B cell (primary cell): ENCODE measurements around the gene C3orf22. TPM values are rescaled to one million over a fixed set of nuclear protein-coding genes. Genes with fewer than 3 reads are reported as not detected.
A peak's percentile ranks its signal among the peaks of the same experiment; 100 is the strongest.

Experiments
- ATAC-seq: fragments of 200-7000 bp; cut with Tn5 transposase; one replicate; pipeline ENCODE4 v1.10.0; 2021; ENCODE audit warnings: low read depth, mild to moderate bottlenecking, moderate number of reproducible peaks, moderate library complexity
- CTCF ChIA-PET: fragments of 350-600 bp; sonication (Branson Sonifier 250); formaldehyde crosslinking; loops from one replicate; lab custom pipeline; 2021; ENCODE audit warnings: antibody characterized with exemption, inconsistent platforms; lab: Charles Lee
- POLR2A ChIA-PET: fragments of 350-600 bp; sonication (Branson Sonifier 250); formaldehyde crosslinking; loops from one replicate; lab custom pipeline; 2021; ENCODE audit warnings: antibody characterized with exemption; lab: Charles Lee
- DNase-seq: peaks from one replicate; pipeline ENCODE4 v3.0.0; 2013
- H2AFZ ChIP-seq: 2 replicates; pipeline ENCODE4 v1.6.1; 2012; ENCODE audit warnings: mild to moderate bottlenecking, low read depth, low read length; ENCODE audit not compliant: insufficient read depth, poor library complexity, severe bottlenecking
- H3K27ac ChIP-seq, 2 donors: 1 replicate in 1 of 2; 2 replicates in 1 of 2; pipeline ENCODE4 v1.5.1; 2012 to 2013; ENCODE audit warnings: low read length in 2 of 2, mild to moderate bottlenecking in 2 of 2, moderate library complexity in 1 of 2
- H3K27me3 ChIP-seq, 4 experiments: fragments of 200-600 bp in 1 of 4; sonication (generic) in 1 of 4; replicated peaks in 1 of 4; 1 replicate in 2 of 4; 2 replicates in 2 of 4; pipeline versions ENCODE4 v1.6.1 to v1.7.0; 2013 to 2016; ENCODE audit warnings: low read length in 3 of 4, mild to moderate bottlenecking in 2 of 4, mixed read lengths in 1 of 4, moderate library complexity in 1 of 4; ENCODE audit not compliant: insufficient read depth in 4 of 4, control insufficient read depth in 3 of 4; ENCODE audit errors: control extremely low read depth in 1 of 4
- H3K36me3 ChIP-seq, 2 experiments: replicated peaks in 1 of 2; 1 replicate in 1 of 2; 2 replicates in 1 of 2; pipeline versions ENCODE4 v1.6.1 to v1.7.1; 2013; ENCODE audit warnings: low read length in 1 of 2; ENCODE audit not compliant: insufficient read depth in 2 of 2, control insufficient read depth in 1 of 2; ENCODE audit errors: control extremely low read depth in 1 of 2, extremely low read depth in 1 of 2
- H3K4me1 ChIP-seq, 2 donors: fragments of 200-600 bp in 1 of 2; sonication (generic) in 1 of 2; 1 replicate in 1 of 2; 2 replicates in 1 of 2; pipeline versions ENCODE4 v1.5.1 to v1.6.1; 2013 to 2017; ENCODE audit warnings: low read length in 2 of 2; ENCODE audit not compliant: control insufficient read depth in 2 of 2, insufficient read depth in 2 of 2
- H3K4me2 ChIP-seq: replicated peaks from 2 replicates; pipeline ENCODE3; 2012; ENCODE audit warnings: mild to moderate bottlenecking, low read depth, low read length; ENCODE audit not compliant: poor library complexity, severe bottlenecking
- H3K4me3 ChIP-seq, 5 experiments: fragments of 200-600 bp in 1 of 5; sonication (generic) in 1 of 5; 1 replicate in 3 of 5; 2 replicates in 2 of 5; pipeline versions ENCODE4 v1.5.1 to v1.7.0; 2011 to 2016; ENCODE audit warnings: low read length in 4 of 5, mild to moderate bottlenecking in 4 of 5, low read depth in 2 of 5, control low read depth in 1 of 5, moderate library complexity in 1 of 5; ENCODE audit not compliant: insufficient read depth in 1 of 5; ENCODE audit errors: control extremely low read depth in 1 of 5, extremely low read depth in 1 of 5
- H3K79me2 ChIP-seq: fragments of 200-600 bp; sonication (generic); one replicate; pipeline ENCODE4 v1.6.0; 2016; ENCODE audit warnings: low read length; ENCODE audit not compliant: control insufficient read depth, insufficient read depth
- H3K9ac ChIP-seq: fragments of 200-600 bp; sonication (generic); 2 replicates; pipeline ENCODE4 v1.6.1; 2017; ENCODE audit warnings: mild to moderate bottlenecking, low read length, moderate library complexity
- H3K9me3 ChIP-seq, 3 donors: one replicate each; pipeline versions ENCODE4 v1.6.1 to v1.7.1; 2013; ENCODE audit warnings: low read length in 2 of 3; ENCODE audit not compliant: control insufficient read depth in 2 of 3, insufficient read depth in 1 of 3; ENCODE audit errors: control extremely low read depth in 1 of 3
- H4K20me1 ChIP-seq: 2 replicates; pipeline ENCODE4 v1.6.0; 2012; ENCODE audit warnings: mild to moderate bottlenecking, low read length; ENCODE audit not compliant: insufficient read depth, control insufficient read depth, poor library complexity, severe bottlenecking
- H3K27ac Mint-ChIP-seq: one replicate; pipeline ENCODE4 v1.8.0; 2021; ENCODE audit warnings: mixed read lengths
- H3K27me3 Mint-ChIP-seq: one replicate; pipeline ENCODE4 v1.8.0; 2021; ENCODE audit warnings: mixed read lengths
- H3K4me1 Mint-ChIP-seq: one replicate; pipeline ENCODE4 v1.8.0; 2021; ENCODE audit warnings: mixed read lengths
- H3K4me3 Mint-ChIP-seq: one replicate; pipeline ENCODE4 v1.8.0; 2021; ENCODE audit warnings: mixed read lengths
- H3K9me3 Mint-ChIP-seq: one replicate; pipeline ENCODE4 v1.8.0; 2022; ENCODE audit warnings: mixed read lengths; ENCODE audit not compliant: insufficient read depth
- CTCF ChIP-seq: fragments of 200-600 bp; IDR thresholded peaks from one replicate; pipeline ENCODE4 v1.8.0; 2022; ENCODE audit warnings: antibody characterized with exemption, mild to moderate bottlenecking
- EZH2 ChIP-seq: IDR thresholded peaks from 2 replicates; pipeline ENCODE4 v1.6.1; 2012; ENCODE audit warnings: borderline replicate concordance, low read depth, mild to moderate bottlenecking, moderate library complexity, low read length; ENCODE audit not compliant: insufficient read depth, poor library complexity, severe bottlenecking
- WGBS: methylation state at CpG from one replicate; pipeline ENCODE4 v1.1.5; 2013; ENCODE audit warnings: missing lambda C conversion rate; ENCODE audit not compliant: insufficient coverage; 5-methylcytosine and 5-hydroxymethylcytosine counted together
- intact Hi-C: fragments of 100-400 bp; cut with micrococcal nuclease; formaldehyde crosslinking; loops from one replicate; pipeline ENCODE4 v1.10.0; 2022
- polyA plus RNA-seq: library from polyadenylated mRNA; depleted of rRNA; stranded (reverse); fragments of >200 nt; gene quantifications from 2 replicates; pipeline ENCODE4 v1.2.3, GENCODE V29; 2012
- total RNA-seq, 2 donors: library from RNA; stranded (reverse); fragments of 120-200 nt in 1 of 2; gene quantifications; 1 replicate in 1 of 2; 2 replicates in 1 of 2; pipeline versions ENCODE4 v1.2.3 to v1.2.4, GENCODE V29; 2013 to 2022

Gene C3orf22
- total and polyA plus RNA-seq, 2 donors (not counting 1 experiment from before 2014, with no cell fraction given): not detected

DNA sequence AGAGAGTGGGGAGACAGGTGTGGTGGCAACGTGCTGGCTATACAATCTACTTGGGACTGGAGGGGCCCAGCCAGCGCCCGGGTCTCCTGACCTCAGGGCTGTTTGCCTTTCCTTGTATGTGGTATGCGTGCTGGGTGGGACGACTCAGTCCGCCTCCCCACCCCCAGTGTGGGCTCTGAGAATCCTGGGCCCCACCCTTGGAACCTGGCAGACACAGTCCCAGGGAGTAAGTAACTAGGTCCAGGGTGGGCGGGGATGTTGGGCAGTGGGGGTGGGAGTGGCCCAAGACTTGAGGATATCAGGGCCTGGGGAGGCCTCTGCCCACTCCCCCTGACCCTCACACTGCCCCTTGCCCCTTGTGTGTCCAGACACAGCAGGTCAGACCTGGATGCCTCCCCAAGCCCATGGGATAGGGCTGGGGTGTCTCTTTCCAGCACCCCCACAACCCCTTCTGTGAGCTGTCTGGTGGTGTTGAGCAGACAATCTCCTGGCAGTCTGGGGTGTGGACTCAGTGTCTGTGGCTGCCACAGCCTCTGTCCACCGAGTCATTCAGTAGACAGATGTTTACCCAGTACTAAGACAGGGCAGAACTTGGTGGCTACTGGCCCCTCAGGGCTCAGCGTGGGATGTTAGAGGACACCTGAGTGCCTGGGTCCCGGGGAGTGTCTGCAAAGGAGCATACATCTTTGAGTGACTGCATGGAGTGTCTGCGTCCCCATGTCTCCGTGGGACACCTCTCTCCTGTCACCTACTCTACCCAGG lies 33.5 kb downstream of the C3orf22 start:
- DNase-seq: no peak
- Histone ChIP-seq H3K36me3 (no peaks in the 10 kb centered on the region), H3K4me3 (no peak overlapping the region), H3K9ac (no peak overlapping the region), H2AFZ (no peak overlapping the region), H3K27me3 (peaks cover 0 to 30% (median 8%) of the 10 kb centered on the region in 4 experiments), H3K4me2 (no peak overlapping the region), H3K27ac (no peak overlapping the region), H3K9me3 (peaks cover 0 to 4% (median 0%) of the 10 kb centered on the region in 3 donors), H3K79me2 (no peaks in the 10 kb centered on the region), H4K20me1 (no peaks in the 10 kb centered on the region), H3K4me1 (peaks cover 0 to 12% of the 10 kb centered on the region in 2 donors)
- Mint-ChIP-seq H3K27ac (no peak overlapping the region), H3K4me3 (no peak overlapping the region), H3K9me3 (no peaks in the 10 kb centered on the region), H3K4me1 (no peaks in the 10 kb centered on the region), H3K27me3 (peaks cover 35% of the 10 kb centered on the region)
- WGBS: 94% methylated on average over 8 of the region's 12 CpGs
- intact Hi-C loops: no loop called here
- CTCF ChIA-PET: no interaction called here
- ATAC-seq: no peak
- no peak for TF ChIP-seq EZH2
- no peak for TF ChIP-seq CTCF
- POLR2A ChIA-PET: no interaction called here

- no peak overlapping the region for H3K27ac ChIP-seq
- H2AFZ ChIP-seq: peak overlapping the region; percentile 28
- H3K36me3 ChIP-seq: no peaks in the 10 kb centered on the region
- H3K79me2 ChIP-seq: no peaks in the 10 kb centered on the region
- Mint-ChIP-seq H3K4me1 (no peaks in the 10 kb centered on the region), H3K27ac (no peak overlapping the region), H3K9me3 (no peaks in the 10 kb centered on the region), H3K27me3 (peaks cover 35% of the 10 kb centered on the region), H3K4me3 (no peak overlapping the region)
- H3K9me3 ChIP-seq: no peaks in the 10 kb centered on the region
- intact Hi-C loops: loop anchor here (5.0 kb wide), 1 partner anchor 458 kb away; the partner anchor contains the start of gene PLXNA1
- peaks cover 0 to 7% of the 10 kb centered on the region in 2 donors for H3K4me1 ChIP-seq
- H3K27me3 ChIP-seq: peaks cover 0 to 32% (median 8%) of the 10 kb centered on the region in 4 experiments
- H4K20me1 ChIP-seq: no peaks in the 10 kb centered on the region
- TF ChIP-seq CTCF (no peak), EZH2 (no peak)
- ATAC-seq: no peak
- no peak overlapping the region for H3K4me3 ChIP-seq
- no peak for DNase-seq
- peak overlapping the region; percentile 57 for H3K4me2 ChIP-seq
- 4% methylated on average over 26 of the region's 31 CpGs for WGBS
- ChIA-PET POLR2A (no interaction called here), CTCF (no interaction called here)
- no peak overlapping the region for H3K9ac ChIP-seq
These were observed 34.2 kb downstream of the C3orf22 start for GRCh38 chr3:126524429-126524988.
